ENCODE results near the gene LILRB1. TPM values are rescaled to one million over a fixed set of nuclear protein-coding genes. Genes with fewer than 3 reads are reported as not detected.
"Not testable (repeated sequence)": the region's sequence is repeated elsewhere in the genome, so short reads cannot be mapped to it uniquely, and the experiment has no call there.

LILRB1 gene
- total and polyA plus RNA-seq, 7 donors = 1.8 to 11.7 (median 3.9) TPM

- H3K27ac ChIP-seq, H3K36me3 ChIP-seq, H3K9me3 ChIP-seq, H3K4me3 ChIP-seq, H3K4me1 ChIP-seq, DNase-seq: not testable (repeated sequence)
- WGBS, 2 donors = 27 to 29% methylated on average over 10 of the region's 10 CpGs
- TF ChIP-seq CTCF (IDR thresholded peaks at IDR 0.05) = peak; percentile 28 to 86 (median 57)
- H3K27me3 ChIP-seq = peaks cover 0 to 16% (median 0%) of the 10 kb centered on the region in 3 donors
- intact Hi-C loops (cut with DNase I) = loop anchor here (10.0 kb wide), 1 partner anchor 192 kb away; no protein-coding TSS in a partner anchor
Observed at GRCh38 chr19:54676210-54676834, 46.0 kb downstream of the LILRB1 start.

DNA sequence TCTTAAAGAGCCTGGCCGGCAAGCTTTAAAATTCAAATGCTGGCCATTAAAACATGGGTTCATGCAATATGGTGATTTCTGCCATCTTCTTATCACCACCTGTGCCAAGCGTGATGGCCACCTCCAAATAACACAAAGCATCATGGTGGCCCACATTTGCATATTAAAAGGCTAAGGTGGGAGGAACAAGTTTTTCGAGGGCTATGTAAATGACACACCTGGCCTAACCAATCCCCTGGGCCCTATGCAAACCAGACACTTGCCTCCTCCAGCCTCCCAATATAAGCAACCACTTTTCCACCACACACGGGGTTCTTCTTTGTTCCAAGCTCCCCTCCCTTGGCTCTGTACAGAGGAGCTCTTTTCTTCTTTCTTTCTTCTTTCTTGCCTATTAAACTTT, 46.9 kb downstream of the LILRB1 start:
- WGBS, 2 donors = 56 to 64% methylated on average over 4 of the region's 4 CpGs
- no peak for TF ChIP-seq POLR2A (IDR thresholded peaks at IDR 0.05)
- TF ChIP-seq EP300 (IDR thresholded peaks at IDR 0.05) = no peak
- TF ChIP-seq CTCF (IDR thresholded peaks at IDR 0.05) = no peak
- TF ChIP-seq POLR2AphosphoS5 (IDR thresholded peaks at IDR 0.05) = no peak
- Histone ChIP-seq H3K27me3 (peaks cover 0 to 9% (median 0%) of the 10 kb centered on the region in 3 donors), H3K27ac (no peak overlapping the region), H3K36me3 (no peaks in the 10 kb centered on the region), H3K4me3 (no peak overlapping the region), H3K9me3 (no peaks in the 10 kb centered on the region), H3K4me1 (no peaks in the 10 kb centered on the region)
- DNase-seq = no peak
- intact Hi-C loops (cut with DNase I) = loop anchor here (10.0 kb wide), 1 partner anchor 192 kb away; no protein-coding TSS in a partner anchor

- H3K9me3 ChIP-seq; H3K27ac ChIP-seq; H3K27me3 ChIP-seq; H3K36me3 ChIP-seq; H3K4me1 ChIP-seq; H3K4me3 ChIP-seq; DNase-seq; intact Hi-C loops (cut with DNase I): not testable (repeated sequence)
- WGBS, 2 donors = 83 to 86% methylated on average over 12 of the region's 12 CpGs
Observed at GRCh38 chr19:54681596-54681995, 51.3 kb downstream of the LILRB1 start.

DNA sequence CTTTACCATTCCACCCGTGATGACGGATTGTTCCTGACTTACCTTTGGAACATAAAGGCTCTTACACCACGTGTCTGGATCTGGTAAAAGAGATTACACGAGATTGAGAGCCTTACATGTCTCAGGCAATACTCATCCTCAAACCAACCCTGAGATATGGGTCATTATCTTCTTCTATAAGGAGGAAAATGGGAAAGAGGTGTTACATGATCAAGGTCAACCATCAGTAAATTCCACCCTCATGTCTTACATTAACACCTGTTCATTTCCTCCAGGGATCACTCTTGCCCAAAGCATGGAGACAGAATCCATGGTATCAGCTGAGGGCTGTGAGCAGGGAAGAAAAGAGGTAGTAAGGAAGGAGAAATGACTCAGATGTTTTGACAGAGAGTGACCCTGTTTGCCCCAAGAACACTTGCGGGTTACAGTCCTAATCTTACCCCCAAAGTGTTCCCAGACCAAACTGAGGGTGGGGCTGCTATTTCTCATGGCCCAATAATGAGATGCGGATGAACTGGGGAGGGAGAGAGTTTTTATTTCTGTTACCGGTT, 52.1 kb downstream of the LILRB1 start:
- intact Hi-C loops (cut with DNase I) = no loop called here
- no peak for DNase-seq
- Histone ChIP-seq H3K27ac (no peak overlapping the region), H3K36me3 (no peaks in the 10 kb centered on the region), H3K9me3 (no peaks in the 10 kb centered on the region), H3K4me3 (no peak overlapping the region), H3K27me3 (peaks cover 0 to 8% (median 0%) of the 10 kb centered on the region in 3 donors), H3K4me1 (no peaks in the 10 kb centered on the region)
- no peak for TF ChIP-seq EP300 (IDR thresholded peaks at IDR 0.05)
- no peak for TF ChIP-seq CTCF (IDR thresholded peaks at IDR 0.05)
- no peak for TF ChIP-seq POLR2AphosphoS5 (IDR thresholded peaks at IDR 0.05)
- TF ChIP-seq POLR2A (IDR thresholded peaks at IDR 0.05) = no peak
- WGBS, 2 donors = 56 to 58% methylated on average over 7 of the region's 7 CpGs

GRCh38 chr19:54684527-54684926, 54.2 kb downstream of the LILRB1 start:
- DNase-seq = no peak
- Histone ChIP-seq H3K27ac (no peak overlapping the region), H3K9me3 (no peaks in the 10 kb centered on the region), H3K4me3 (no peak overlapping the region), H3K4me1 (no peaks in the 10 kb centered on the region), H3K36me3 (no peaks in the 10 kb centered on the region), H3K27me3 (peaks cover 0 to 13% (median 0%) of the 10 kb centered on the region in 3 donors)
- WGBS, 2 donors = 30 to 32% methylated on average over 3 of the region's 3 CpGs
- TF ChIP-seq POLR2AphosphoS5 (IDR thresholded peaks at IDR 0.05) (no peak), POLR2A (IDR thresholded peaks at IDR 0.05) (no peak), CTCF (IDR thresholded peaks at IDR 0.05) (no peak), EP300 (IDR thresholded peaks at IDR 0.05) (no peak)
- intact Hi-C loops (cut with DNase I) = no loop called here

Small RNA genes within 50 kb of the gene (small RNA-seq; reads per million reads assigned to genes)
- 0 reads per million in 3 donors for gene AC245036.3
- gene MIR8061 = 0 reads per million in 3 donors

Other genes starting within 250 kb of the LILRB1 start
- gene TTYH1, start 215.0 kb upstream of the LILRB1 start, total RNA-seq = 1 to 10 TPM; 2.5 to 5.4 (median 3.7) TPM
- 1 to 10 TPM in 2 of 3 donors, under 1 TPM in 1; 0.23 to 2.2 (median 1.8) TPM for gene TTYH1, start 215.0 kb upstream of the LILRB1 start, polyA plus RNA-seq
- gene LENG8, start 181.3 kb upstream of the LILRB1 start, total RNA-seq = 100 to 1,000 TPM in 2 of 4 donors, 10 to 100 TPM in 2; 59.1 to 286 (median 107) TPM
- gene LENG8, start 181.3 kb upstream of the LILRB1 start, polyA plus RNA-seq = 100 to 1,000 TPM in 1 of 3 donors, 10 to 100 TPM in 2; 13.6 to 148 (median 18.0) TPM
- gene LENG9, start 166.7 kb upstream of the LILRB1 start, total RNA-seq = 1 to 10 TPM; 2.5 to 7.8 (median 3.6) TPM
- 10 to 100 TPM in 2 of 3 donors, 1 to 10 TPM in 1; 8.1 to 14.8 (median 13.2) TPM for gene LENG9, start 166.7 kb upstream of the LILRB1 start, polyA plus RNA-seq
- gene CDC42EP5, start 157.2 kb upstream of the LILRB1 start, total RNA-seq = 10 to 100 TPM; 12.1 to 16.6 (median 13.1) TPM
- gene CDC42EP5, start 157.2 kb upstream of the LILRB1 start, polyA plus RNA-seq = 100 to 1,000 TPM; 171 to 529 (median 348) TPM
- not detected for gene LAIR2, start 127.7 kb upstream of the LILRB1 start, total RNA-seq
- 1 to 10 TPM in 1 of 3 donors, not detected in 2; 1.9 TPM for gene LAIR2, start 127.7 kb upstream of the LILRB1 start, polyA plus RNA-seq
- gene LILRA2, start 56.7 kb upstream of the LILRB1 start, total RNA-seq = 1 to 10 TPM in 3 of 4 donors, not detected in 1; 3.1 to 3.4 (median 3.2) TPM
- 1 to 10 TPM in 2 of 3 donors, under 1 TPM in 1; 0.66 to 3.2 (median 2.4) TPM for gene LILRA2, start 56.7 kb upstream of the LILRB1 start, polyA plus RNA-seq
- 1 to 10 TPM in 2 of 4 donors, under 1 TPM in 2; 0.66 to 2.3 (median 0.91) TPM for gene LILRA1, start 36.9 kb upstream of the LILRB1 start, total RNA-seq
- under 1 TPM in 1 of 3 donors, not detected in 2; 0.54 TPM for gene LILRA1, start 36.9 kb upstream of the LILRB1 start, polyA plus RNA-seq
- 1 to 10 TPM; 1.4 to 6.4 (median 4.3) TPM for gene LILRB4, start 32.5 kb downstream of the LILRB1 start, total RNA-seq
- gene LILRB4, start 32.5 kb downstream of the LILRB1 start, polyA plus RNA-seq = 10 to 100 TPM in 2 of 3 donors, 1 to 10 TPM in 1; 3.0 to 23.8 (median 15.8) TPM
- gene KIR3DL3, start 94.0 kb downstream of the LILRB1 start, total RNA-seq = not detected
- under 1 TPM in 1 of 3 donors, not detected in 2; 0.06 TPM for gene KIR3DL3, start 94.0 kb downstream of the LILRB1 start, polyA plus RNA-seq
- not detected for gene KIR2DL3, start 108.0 kb downstream of the LILRB1 start, total RNA-seq
- under 1 TPM in 1 of 3 donors, not detected in 2; 0.07 TPM for gene KIR2DL3, start 108.0 kb downstream of the LILRB1 start, polyA plus RNA-seq
- not detected for gene KIR2DL1, start 139.3 kb downstream of the LILRB1 start, total RNA-seq
- gene KIR2DL1, start 139.3 kb downstream of the LILRB1 start, polyA plus RNA-seq = under 1 TPM in 1 of 3 donors, not detected in 2; 0.06 TPM
- not detected for gene KIR2DL4, start 173.1 kb downstream of the LILRB1 start, total RNA-seq
- gene KIR2DL4, start 173.1 kb downstream of the LILRB1 start, polyA plus RNA-seq = under 1 TPM in 1 of 3 donors, not detected in 2; 0.45 TPM
- not detected for gene KIR3DL1, start 186.0 kb downstream of the LILRB1 start, total RNA-seq
- under 1 TPM in 1 of 3 donors, not detected in 2; 0.04 TPM for gene KIR3DL1, start 186.0 kb downstream of the LILRB1 start, polyA plus RNA-seq
- gene KIR2DS4, start 202.2 kb downstream of the LILRB1 start, total RNA-seq = not detected
- under 1 TPM in 1 of 3 donors, not detected in 2; 0.10 TPM for gene KIR2DS4, start 202.2 kb downstream of the LILRB1 start, polyA plus RNA-seq
- gene KIR3DL2, start 220.0 kb downstream of the LILRB1 start, total RNA-seq = not detected
- gene KIR3DL2, start 220.0 kb downstream of the LILRB1 start, polyA plus RNA-seq = under 1 TPM in 1 of 3 donors, not detected in 2; 0.22 TPM
- 1 to 10 TPM in 1 of 4 donors, under 1 TPM in 1, not detected in 2; 0.49 to 1.2 TPM for gene FCAR, start 243.8 kb downstream of the LILRB1 start, total RNA-seq
- gene FCAR, start 243.8 kb downstream of the LILRB1 start, polyA plus RNA-seq = 1 to 10 TPM in 1 of 3 donors, under 1 TPM in 1, not detected in 1; 0.17 to 2.1 TPM